Measurements from ENCODE around the gene EML2.
"Not testable (repeated sequence)": the region's sequence is repeated elsewhere in the genome, so short reads cannot be mapped to it uniquely, and the experiment has no call there.

EML2 gene

GRCh38 chr19:45653634-45654033 is 14.4 kb upstream of the EML2 start:
- DNase-seq (ENCODE audit: low read depth in 1 of 2, low spot score in 1 of 2) = no peak

GRCh38 chr19:45650722-45651121 is 11.5 kb upstream of the EML2 start:
- no peak for DNase-seq (ENCODE audit: low read depth in 1 of 2, low spot score in 1 of 2)

DNA sequence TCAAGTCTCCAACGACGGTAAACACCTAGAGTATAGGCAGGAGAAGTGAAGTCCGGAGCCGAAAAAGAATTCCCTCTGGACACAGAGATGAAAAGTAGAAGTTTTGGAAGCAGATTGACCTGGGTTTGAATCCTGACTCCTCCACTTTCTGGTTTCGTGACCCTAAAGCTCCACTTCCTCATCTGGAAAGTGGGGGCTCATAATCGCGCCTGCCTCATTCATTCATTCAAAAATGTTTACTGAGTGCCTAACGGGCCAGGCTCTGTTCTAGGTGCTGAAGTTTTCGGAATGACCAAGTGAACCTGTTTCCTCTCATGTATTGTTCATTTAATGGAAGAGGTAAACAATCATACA is 7.1 kb upstream of the EML2 start:
- DNase-seq (ENCODE audit: low read depth in 1 of 2, low spot score in 1 of 2) = no peak

GRCh38 chr19:45645631-45646344 is 6.6 kb upstream of the EML2 start:
- peak; percentile 56 to 71 for DNase-seq (ENCODE audit: low read depth in 1 of 2, low spot score in 1 of 2)

GRCh38 chr19:45645068-45645630 is 6.0 kb upstream of the EML2 start:
- no peak for DNase-seq (ENCODE audit: low read depth in 1 of 2, low spot score in 1 of 2)

DNA sequence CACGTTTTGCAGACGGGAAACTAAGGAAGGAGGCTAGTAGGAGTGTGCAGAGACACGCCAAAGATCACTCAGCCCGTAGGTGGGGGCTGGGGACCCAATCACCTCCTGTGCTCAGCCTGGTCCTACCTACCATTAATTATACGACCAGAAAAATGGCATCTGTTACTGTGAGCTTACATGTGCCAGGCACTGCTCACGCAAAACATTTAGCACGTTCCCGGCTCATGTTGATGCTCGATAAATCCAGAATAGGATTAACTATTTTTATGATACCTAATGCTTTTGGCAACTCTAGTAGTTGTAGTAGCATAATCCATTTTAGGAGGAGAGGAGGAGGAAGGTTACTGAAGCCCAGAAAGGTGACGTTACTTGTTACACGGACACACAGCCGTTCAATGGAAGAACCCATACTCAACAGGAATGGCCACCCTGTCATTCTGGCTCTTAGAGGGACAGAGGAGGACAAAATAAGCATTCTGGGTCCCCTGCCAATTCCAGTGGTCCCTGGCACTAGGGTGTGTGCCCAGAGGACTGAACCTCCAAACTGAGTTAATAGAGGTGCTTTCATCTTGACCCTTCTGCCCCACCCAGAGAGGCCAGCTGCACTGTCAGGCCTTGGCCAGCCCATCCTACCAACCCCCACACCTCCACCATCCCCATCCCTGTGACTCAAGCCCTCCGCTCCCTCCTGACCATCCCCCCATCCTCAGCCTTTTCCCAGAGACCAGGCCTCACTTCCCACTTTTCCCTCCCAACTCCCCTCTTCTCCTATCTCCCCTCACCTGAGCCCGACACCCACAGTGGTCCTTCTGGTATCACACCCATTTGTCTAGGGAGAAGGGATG is 5.0 kb upstream of the EML2 start:
- no peak for DNase-seq (ENCODE audit: low read depth in 1 of 2, low spot score in 1 of 2)

DNA sequence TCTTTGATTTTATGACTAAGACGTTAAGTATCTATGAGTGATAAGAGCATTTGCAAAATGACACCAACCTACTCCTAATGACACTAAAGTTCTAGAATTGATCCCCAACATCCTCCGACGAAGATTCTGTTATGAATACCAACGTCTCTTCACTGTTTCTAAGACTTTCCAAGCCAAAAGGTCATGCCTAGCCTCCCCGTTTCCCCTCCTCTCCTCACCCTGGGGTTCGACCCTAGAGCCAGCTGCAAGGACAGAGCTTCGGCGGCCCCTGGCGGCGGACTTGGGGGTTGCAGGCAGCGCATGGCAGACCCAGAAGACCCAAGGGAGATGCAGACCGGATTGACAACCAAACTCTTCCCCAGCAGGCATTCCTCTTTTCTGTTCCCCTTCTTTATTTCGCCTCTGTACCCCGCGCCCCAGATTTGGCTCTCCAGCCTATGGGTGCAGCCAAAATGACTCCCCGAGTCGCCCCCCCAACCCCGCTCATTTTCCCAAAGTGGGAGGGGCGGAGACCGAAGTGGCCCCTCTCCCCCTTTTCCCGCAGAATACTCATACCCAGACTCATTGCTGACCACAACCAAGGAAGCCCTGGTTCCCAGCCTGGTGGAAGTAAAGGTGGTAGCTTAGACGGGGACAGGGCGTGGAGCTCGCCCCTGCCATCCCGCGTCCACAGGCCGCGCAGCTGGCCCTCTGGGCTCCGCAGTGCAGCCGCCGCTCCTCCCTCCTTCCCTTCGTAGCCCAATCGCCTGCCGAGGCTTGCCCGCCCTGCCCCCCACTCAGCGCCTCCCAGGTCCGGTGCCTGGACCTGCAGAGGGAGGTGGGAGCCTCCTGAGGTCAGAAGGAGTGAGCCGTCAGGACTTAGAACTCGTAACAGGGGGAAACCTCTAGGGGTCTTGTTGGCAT is 4.1 kb upstream of the EML2 start:
- DNase-seq (ENCODE audit: low read depth in 1 of 2, low spot score in 1 of 2) = peak; percentile 95 to 98

- peak; percentile 63 to 80 for DNase-seq (ENCODE audit: low read depth in 1 of 2, low spot score in 1 of 2)
These were observed 2.3 kb upstream of the EML2 start for GRCh38 chr19:45641274-45642105.

DNA sequence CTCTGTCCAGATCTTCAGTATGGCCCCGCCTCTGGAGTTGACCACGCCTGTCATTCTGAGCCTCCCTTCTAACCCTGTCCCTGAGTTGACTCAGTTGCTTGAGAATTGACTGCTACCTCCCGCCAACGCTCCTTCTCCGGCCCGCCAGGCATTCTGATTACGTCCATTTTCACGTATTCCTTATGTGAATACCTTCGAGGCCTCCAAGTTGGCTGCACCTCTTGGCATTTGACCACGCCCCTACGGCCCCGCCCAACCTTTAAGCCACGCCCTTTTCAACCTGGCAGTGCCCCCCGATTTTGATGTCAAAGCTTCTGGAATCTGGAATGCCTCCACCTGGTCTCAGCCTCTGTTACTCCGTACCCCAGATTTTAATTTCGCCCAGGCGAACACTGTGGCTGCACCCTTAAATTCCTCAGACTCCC is 1.7 kb upstream of the EML2 start:
- DNase-seq (ENCODE audit: low read depth in 1 of 2, low spot score in 1 of 2) = peak in 1 of 2 donors; percentile 24

GRCh38 chr19:45637890-45638667 is 1.1 kb downstream of the EML2 start:
- no peak for DNase-seq (ENCODE audit: low read depth in 1 of 2, low spot score in 1 of 2)

GRCh38 chr19:45636902-45637301 is 2.3 kb downstream of the EML2 start:
- no peak for DNase-seq (ENCODE audit: low read depth in 1 of 2, low spot score in 1 of 2)

DNA sequence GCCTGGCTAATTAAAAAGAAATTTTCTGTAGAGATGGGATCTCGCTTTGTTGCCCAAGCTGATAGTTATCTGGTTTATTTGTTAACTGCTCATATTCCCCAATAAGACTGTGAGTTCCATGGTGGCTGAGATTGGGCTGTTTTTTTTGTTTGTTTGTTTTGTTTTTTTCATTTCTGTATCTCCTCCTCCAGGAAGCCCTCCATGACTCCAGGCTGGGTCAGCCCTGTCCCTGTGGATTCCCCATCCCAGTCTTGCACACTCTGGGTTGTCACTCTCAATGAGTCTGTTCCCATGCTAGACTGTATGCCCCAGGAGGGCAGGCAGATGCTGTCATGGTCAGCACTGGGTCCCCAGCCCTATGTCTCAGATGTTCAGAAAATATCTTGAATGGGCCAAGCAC is 2.9 kb downstream of the EML2 start:
- no peak for DNase-seq (ENCODE audit: low read depth in 1 of 2, low spot score in 1 of 2)

GRCh38 chr19:45632468-45633196 is 6.6 kb downstream of the EML2 start:
- DNase-seq (ENCODE audit: low read depth in 1 of 2, low spot score in 1 of 2) = peak in 1 of 2 donors; percentile 37

DNA sequence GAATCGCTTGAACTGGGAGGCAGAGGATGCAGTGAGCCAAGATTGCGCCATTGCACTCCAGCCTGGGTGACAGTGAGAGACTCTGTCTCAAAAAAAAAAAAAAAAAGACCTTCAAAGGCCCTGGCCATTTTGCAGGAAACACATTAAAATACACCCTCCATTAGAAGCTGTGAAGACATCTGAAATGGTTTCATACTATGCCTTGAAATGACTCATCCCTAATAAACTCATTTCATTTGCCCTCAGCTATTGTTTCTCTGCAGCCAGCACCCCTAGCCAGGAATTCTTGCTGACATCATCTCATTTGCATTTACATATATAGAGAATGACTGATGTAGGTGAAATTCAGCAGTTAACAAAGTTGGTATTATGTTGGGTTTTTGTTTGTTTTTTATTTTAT is 8.7 kb downstream of the EML2 start:
- DNase-seq (ENCODE audit: low read depth in 1 of 2, low spot score in 1 of 2) = peak in 1 of 2 donors; percentile 39

DNA sequence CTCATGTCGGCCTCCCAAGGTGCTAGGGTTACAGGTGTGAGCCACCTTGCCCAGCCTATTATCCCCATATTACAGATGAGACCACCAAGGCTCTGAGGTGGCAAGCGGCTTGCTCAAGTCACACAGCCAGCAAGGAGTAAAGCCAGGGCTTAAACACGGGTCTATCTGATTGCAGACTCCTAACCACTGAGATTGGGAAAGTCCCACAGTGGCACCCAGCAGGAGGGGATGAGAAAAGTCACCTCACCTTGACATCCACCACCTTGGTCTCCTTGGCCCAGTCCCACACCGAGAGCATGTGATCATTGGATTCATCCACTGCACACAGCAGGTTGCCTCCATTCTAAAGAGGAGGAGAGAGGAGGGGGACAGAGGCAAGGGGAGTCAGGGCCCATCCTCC is 9.5 kb downstream of the EML2 start:
- DNase-seq (ENCODE audit: low read depth in 1 of 2, low spot score in 1 of 2) = no peak

DNA sequence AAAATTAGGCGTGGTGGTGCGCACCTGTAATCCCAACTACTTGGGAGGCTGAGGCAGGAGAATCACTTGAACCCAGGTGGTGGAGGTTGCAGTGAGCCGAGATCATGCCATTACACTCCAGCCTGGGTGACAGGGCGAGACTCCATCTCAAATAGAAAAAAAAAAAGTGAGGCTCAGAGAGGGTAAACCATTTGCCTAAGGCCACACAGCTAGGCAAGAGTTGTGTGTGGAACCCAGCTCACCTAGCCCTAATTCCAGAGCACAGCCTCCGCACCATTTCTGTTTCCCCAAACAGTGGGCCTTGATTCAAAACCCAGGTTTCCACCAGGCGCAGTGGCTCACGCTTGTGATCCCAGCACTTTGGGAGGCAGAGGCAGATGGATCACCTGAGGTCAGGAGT is 11.0 kb downstream of the EML2 start:
- not testable (repeated sequence) for DNase-seq (ENCODE audit: low read depth in 1 of 2, low spot score in 1 of 2)

- DNase-seq (ENCODE audit: low read depth in 1 of 2, low spot score in 1 of 2) = no peak
These were observed 15.2 kb downstream of the EML2 start for GRCh38 chr19:45623984-45624383.

DNA sequence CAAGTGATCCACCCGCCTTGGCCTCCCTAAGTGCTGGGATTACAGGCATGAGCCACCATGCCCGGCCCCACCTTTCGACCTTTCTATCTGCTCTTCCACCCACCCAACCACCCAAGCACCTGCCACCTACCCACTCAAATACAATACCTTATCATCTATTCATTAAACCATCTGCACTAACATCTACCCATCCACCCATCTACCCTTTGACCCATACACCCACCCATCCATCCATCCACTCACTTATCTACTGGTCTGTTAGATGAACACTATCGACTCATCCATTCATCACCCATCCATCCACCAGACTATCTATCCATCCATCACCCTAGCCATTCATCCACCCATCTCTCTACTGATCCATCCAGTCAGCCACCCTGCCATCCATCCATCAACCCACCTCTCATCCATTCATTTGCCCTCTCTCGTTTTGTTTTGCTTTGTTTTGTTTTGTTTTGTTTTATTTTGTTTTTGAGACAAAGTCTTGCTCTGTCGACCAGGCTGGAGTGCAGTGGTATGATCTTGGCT is 17.2 kb downstream of the EML2 start:
- no peak for DNase-seq (ENCODE audit: low read depth in 1 of 2, low spot score in 1 of 2)

- DNase-seq (ENCODE audit: low read depth in 1 of 2, low spot score in 1 of 2) = no peak
These were observed 17.8 kb downstream of the EML2 start for GRCh38 chr19:45621389-45621788.
